Neural progenitor cell (in vitro differentiated cells): ENCODE results near the gene NLGN4X. TPM values are rescaled to one million over a fixed set of nuclear protein-coding genes. Genes with fewer than 3 reads are reported as not detected.

Experiments
- DNase-seq: peaks from one replicate; pipeline ENCODE4 v3.0.0-alpha.2; 2016; ENCODE audit warnings: low spot score
- H2AFZ ChIP-seq: fragments of 200-600 bp; sonication (generic); replicated peaks from 2 replicates; pipeline ENCODE4 v1.6.1; 2016; ENCODE audit warnings: antibody characterized with exemption
- H3F3A ChIP-seq: fragments of 200-600 bp; sonication (generic); 2 replicates; pipeline ENCODE4 v1.6.1; 2016; ENCODE audit warnings: antibody characterized with exemption, low read depth
- H3K27ac ChIP-seq: fragments of 200-600 bp; sonication (generic); 2 replicates; pipeline ENCODE4 v1.5.1; 2016; ENCODE audit warnings: mild to moderate bottlenecking
- H3K27me3 ChIP-seq: fragments of 200-600 bp; sonication (generic); 2 replicates; pipeline ENCODE4 v1.6.1; 2016; ENCODE audit warnings: mild to moderate bottlenecking, moderate library complexity
- H3K36me3 ChIP-seq: fragments of 200-600 bp; sonication (generic); 2 replicates; pipeline ENCODE4 v1.5.1; 2016
- H3K4me1 ChIP-seq: fragments of 200-600 bp; sonication (generic); 2 replicates; pipeline ENCODE4 v1.6.1; 2016; ENCODE audit warnings: mixed run types
- H3K4me2 ChIP-seq: fragments of 200-600 bp; sonication (generic); 2 replicates; pipeline ENCODE4 v1.6.1; 2016
- H3K4me3 ChIP-seq: fragments of 200-600 bp; sonication (generic); 2 replicates; pipeline ENCODE4 v1.5.1; 2016
- H3K79me2 ChIP-seq: fragments of 200-600 bp; sonication (generic); 2 replicates; pipeline ENCODE4 v1.6.1; 2016; ENCODE audit warnings: low read depth
- H3K9ac ChIP-seq: fragments of 200-600 bp; sonication (generic); 2 replicates; pipeline ENCODE4 v1.6.1; 2016
- H3K9me3 ChIP-seq: fragments of 200-600 bp; sonication (generic); 2 replicates; pipeline ENCODE4 v1.5.1; 2016; ENCODE audit warnings: low read depth
- H4K20me1 ChIP-seq: fragments of 200-600 bp; sonication (generic); 2 replicates; pipeline ENCODE4 v1.6.1; 2016; ENCODE audit warnings: low read depth
- H3K27ac Mint-ChIP-seq: 3 replicates; pipeline ENCODE4 v1.8.0; 2021; ENCODE audit warnings: mixed read lengths
- H3K27me3 Mint-ChIP-seq: 2 replicates; pipeline ENCODE4 v1.8.0; 2022; ENCODE audit warnings: low read depth, mild to moderate bottlenecking, inconsistent platforms, moderate library complexity, mixed read lengths; ENCODE audit not compliant: insufficient read depth
- H3K36me3 Mint-ChIP-seq: 3 replicates; pipeline ENCODE4 v1.8.0; 2021; ENCODE audit warnings: mixed read lengths
- H3K4me1 Mint-ChIP-seq: 3 replicates; pipeline ENCODE4 v1.8.0; 2021; ENCODE audit warnings: mixed read lengths
- H3K4me3 Mint-ChIP-seq: 3 replicates; pipeline ENCODE4 v1.8.0; 2021; ENCODE audit warnings: mild to moderate bottlenecking, moderate library complexity, mixed read lengths
- H3K9me3 Mint-ChIP-seq: 3 replicates; pipeline ENCODE4 v1.8.0; 2020; ENCODE audit warnings: mixed read lengths
- CTCF ChIP-seq: fragments of 200-600 bp; sonication (generic); IDR thresholded peaks from 2 replicates; pipeline ENCODE4 v1.5.1; 2017; ENCODE audit warnings: antibody characterized with exemption, mild to moderate bottlenecking
- EZH2 ChIP-seq: fragments of 200-600 bp; sonication (generic); IDR thresholded peaks from 2 replicates; pipeline ENCODE4 v1.6.1; 2017; ENCODE audit warnings: antibody characterized with exemption, mild to moderate bottlenecking, moderate library complexity
- EZH2phosphoT487 ChIP-seq: fragments of 200-600 bp; sonication (generic); IDR thresholded peaks from 2 replicates; pipeline ENCODE4 v1.6.1; 2017; ENCODE audit warnings: antibody characterized with exemption
- total RNA-seq: library from RNA; depleted of rRNA; stranded (reverse); fragments of >200 nt; gene quantifications from 2 replicates; pipeline ENCODE4 v1.2.3, GENCODE V29; 2015; ENCODE audit warnings: low replicate concordance

The NLGN4X gene
- total RNA-seq, 1 donor from 2014 or later: 10.1 TPM

GRCh38 chrX:6131287-6131686 lies 97.4 kb downstream of the NLGN4X start:
- peaks cover 5% of the 10 kb centered on the region for H3K9me3 ChIP-seq
- no peak overlapping the region for H2AFZ ChIP-seq
- no peaks in the 10 kb centered on the region for H3K79me2 ChIP-seq
- no peak overlapping the region for H3K4me2 ChIP-seq
- H3K27ac ChIP-seq: no peak overlapping the region
- H3K4me1 Mint-ChIP-seq: peaks cover 3% of the 10 kb centered on the region
- H3F3A ChIP-seq: no peaks in the 10 kb centered on the region
- no peak overlapping the region for H3K4me3 ChIP-seq
- H3K27me3 Mint-ChIP-seq: peaks cover 2% of the 10 kb centered on the region
- H3K9ac ChIP-seq: no peak overlapping the region
- no peaks in the 10 kb centered on the region for H4K20me1 ChIP-seq
- H3K36me3 Mint-ChIP-seq: peaks cover 18% of the 10 kb centered on the region
- H3K9me3 Mint-ChIP-seq: no peaks in the 10 kb centered on the region
- no peak for TF ChIP-seq EZH2phosphoT487
- no peak for TF ChIP-seq EZH2
- no peak for TF ChIP-seq CTCF
- no peaks in the 10 kb centered on the region for H3K36me3 ChIP-seq
- H3K4me1 ChIP-seq: no peaks in the 10 kb centered on the region
- no peak overlapping the region for H3K4me3 Mint-ChIP-seq
- no peak overlapping the region for H3K27ac Mint-ChIP-seq
- H3K27me3 ChIP-seq: no peaks in the 10 kb centered on the region
- no peak for DNase-seq

- Histone ChIP-seq H3K36me3 (no peaks in the 10 kb centered on the region), H3K4me2 (no peak overlapping the region), H3K4me3 (no peak overlapping the region), H3K9me3 (peaks cover 8% of the 10 kb centered on the region), H3K27ac (no peak overlapping the region), H3K9ac (no peak overlapping the region), H2AFZ (no peak overlapping the region), H3K4me1 (no peaks in the 10 kb centered on the region), H4K20me1 (no peaks in the 10 kb centered on the region), H3K27me3 (no peaks in the 10 kb centered on the region), H3K79me2 (no peaks in the 10 kb centered on the region), H3F3A (no peaks in the 10 kb centered on the region)
- no peaks in the 10 kb centered on the region for H3K27me3 Mint-ChIP-seq
- H3K36me3 Mint-ChIP-seq: peaks cover 8% of the 10 kb centered on the region
- H3K9me3 Mint-ChIP-seq: no peaks in the 10 kb centered on the region
- H3K4me3 Mint-ChIP-seq: no peak overlapping the region
- no peak overlapping the region for H3K27ac Mint-ChIP-seq
- no peaks in the 10 kb centered on the region for H3K4me1 Mint-ChIP-seq
- DNase-seq: no peak
- TF ChIP-seq CTCF (no peak), EZH2 (no peak), EZH2phosphoT487 (no peak)
Observed at GRCh38 chrX:6129195-6129594, 99.5 kb downstream of the NLGN4X start.

GRCh38 chrX:6120329-6120728 lies 108.3 kb downstream of the NLGN4X start:
- no peak overlapping the region for H2AFZ ChIP-seq
- H3K36me3 ChIP-seq: no peaks in the 10 kb centered on the region
- DNase-seq: peak; percentile 7
- no peaks in the 10 kb centered on the region for H3K36me3 Mint-ChIP-seq
- no peaks in the 10 kb centered on the region for H3K79me2 ChIP-seq
- H3K27ac ChIP-seq: no peak overlapping the region
- H3K9me3 Mint-ChIP-seq: no peaks in the 10 kb centered on the region
- no peak overlapping the region for H3K4me2 ChIP-seq
- no peaks in the 10 kb centered on the region for H3F3A ChIP-seq
- TF ChIP-seq CTCF (no peak), EZH2phosphoT487 (no peak), EZH2 (no peak)
- no peak overlapping the region for H3K4me3 ChIP-seq
- peaks cover 2% of the 10 kb centered on the region for H4K20me1 ChIP-seq
- no peak overlapping the region for H3K4me3 Mint-ChIP-seq
- H3K27me3 Mint-ChIP-seq: no peaks in the 10 kb centered on the region
- H3K4me1 ChIP-seq: peaks cover 4% of the 10 kb centered on the region
- no peak overlapping the region for H3K9ac ChIP-seq
- no peaks in the 10 kb centered on the region for H3K9me3 ChIP-seq
- peaks cover 17% of the 10 kb centered on the region for H3K4me1 Mint-ChIP-seq
- H3K27ac Mint-ChIP-seq: no peak overlapping the region
- no peaks in the 10 kb centered on the region for H3K27me3 ChIP-seq
